PC-9 (cell line): ENCODE measurements around the gene XKR7. TPM values are rescaled to one million over a fixed set of nuclear protein-coding genes. Genes with fewer than 3 reads are reported as not detected.

Experiments
- BruUV-seq: library from RNA; stranded (reverse); fragments of 400-500 nt; replicated peaks from 2 replicates; lab custom pipeline; 2021; lab: Mats Ljungman, UMichigan
- CTCF ChIA-PET: fragments of 300-600 bp; sonication (Branson Sonifier 250); formaldehyde crosslinking; loops from one replicate; lab custom pipeline; 2022; ENCODE audit warnings: antibody characterized with exemption; lab: Charles Lee
- POLR2A ChIA-PET: fragments of 300-600 bp; sonication (Branson Sonifier 250); formaldehyde crosslinking; loops from one replicate; lab custom pipeline; 2022; ENCODE audit warnings: antibody characterized with exemption; ENCODE audit not compliant: unreplicated experiment; lab: Charles Lee
- DNase-seq, 2 experiments: peaks; one replicate each; pipeline versions ENCODE4 v3.0.0 to v3.0.0-alpha.2; 2015 to 2022; ENCODE audit warnings: mixed read lengths in 1 of 2
- H2AFZ ChIP-seq: fragments of 200-600 bp; sonication (generic); 2 replicates; pipeline ENCODE4 v1.8.1; 2017; ENCODE audit warnings: antibody characterized with exemption
- H3F3A ChIP-seq: fragments of 200-600 bp; sonication (generic); 2 replicates; pipeline ENCODE4 v1.8.1; 2017; ENCODE audit warnings: antibody characterized with exemption, mild to moderate bottlenecking, low read depth; ENCODE audit not compliant: insufficient read depth
- H3K27ac ChIP-seq: fragments of 200-600 bp; sonication (generic); 2 replicates; pipeline ENCODE4 v1.6.1; 2016; ENCODE audit warnings: mixed run types
- H3K27me3 ChIP-seq: fragments of 200-600 bp; sonication (generic); 2 replicates; pipeline ENCODE4 v1.6.1; 2016; ENCODE audit warnings: low read depth, mixed run types; ENCODE audit not compliant: insufficient read depth
- H3K36me3 ChIP-seq: fragments of 200-600 bp; sonication (generic); 2 replicates; pipeline ENCODE4 v1.6.1; 2016; ENCODE audit warnings: low read depth, mixed run types
- H3K4me1 ChIP-seq: fragments of 200-600 bp; sonication (generic); replicated peaks from 2 replicates; pipeline ENCODE4 v1.6.1; 2016; ENCODE audit warnings: mixed run types; ENCODE audit not compliant: insufficient read depth
- H3K4me2 ChIP-seq: fragments of 200-600 bp; sonication (generic); 2 replicates; pipeline ENCODE4 v1.6.1; 2017; ENCODE audit warnings: mixed run types
- H3K4me3 ChIP-seq: fragments of 200-600 bp; sonication (generic); 2 replicates; pipeline ENCODE4 v1.6.1; 2016; ENCODE audit warnings: mixed run types
- H3K79me2 ChIP-seq: fragments of 200-600 bp; sonication (generic); 2 replicates; pipeline ENCODE4 v1.6.1; 2017; ENCODE audit warnings: low read depth, mixed run types
- H3K9me2 ChIP-seq: fragments of 200-600 bp; sonication (generic); 2 replicates; pipeline ENCODE4 v1.8.1; 2017; ENCODE audit warnings: mild to moderate bottlenecking; ENCODE audit not compliant: insufficient read depth
- H3K9me3 ChIP-seq: fragments of 200-600 bp; sonication (generic); 2 replicates; pipeline ENCODE4 v1.8.1; 2016; ENCODE audit warnings: low read depth; ENCODE audit not compliant: insufficient read depth
- H4K20me1 ChIP-seq: fragments of 200-600 bp; sonication (generic); 2 replicates; pipeline ENCODE4 v1.8.1; 2017; ENCODE audit not compliant: insufficient read depth
- CTCF ChIP-seq: fragments of 200-600 bp; sonication (generic); conservative IDR thresholded peaks from 2 replicates; pipeline ENCODE4 v1.6.1; 2017; ENCODE audit warnings: mixed run types, antibody characterized with exemption, mild to moderate bottlenecking, moderate library complexity
- EZH2 ChIP-seq: fragments of 200-600 bp; sonication (generic); IDR thresholded peaks from 2 replicates; pipeline ENCODE4 v1.8.0; 2017; ENCODE audit warnings: antibody characterized with exemption, low read depth
- intact Hi-C: fragments of 100-400 bp; cut with micrococcal nuclease; formaldehyde crosslinking; loops from one replicate; pipeline ENCODE4 v1.10.0; 2022; ENCODE audit not compliant: unreplicated experiment
- total RNA-seq: library from RNA; stranded (reverse); gene quantifications from 2 replicates; pipeline ENCODE4 v1.2.3, GENCODE V29; 2021

XKR7 gene
- total RNA-seq, 1 experiment from 2014 or later = not detected

GRCh38 chr20:31945319-31945718 lies 22.6 kb upstream of the XKR7 start:
- TF ChIP-seq CTCF (no peak), EZH2 (no peak)
- Histone ChIP-seq H3K4me1 (peaks cover under 1% of the 10 kb centered on the region), H3K36me3 (peaks cover 20% of the 10 kb centered on the region), H3K9me2 (no peaks in the 10 kb centered on the region), H3K9me3 (no peaks in the 10 kb centered on the region), H3K27me3 (no peaks in the 10 kb centered on the region), H3K79me2 (peaks cover 11% of the 10 kb centered on the region), H3K27ac (no peak overlapping the region), H2AFZ (no peak overlapping the region), H3K4me2 (no peak overlapping the region), H3F3A (no peaks in the 10 kb centered on the region), H4K20me1 (0 out of 2 replicates have a peak, but pooled peaks cover 1% of the 10 kb centered on the region), H3K4me3 (no peak overlapping the region)
- no peak for DNase-seq
- ChIA-PET POLR2A (no interaction called here), CTCF (no interaction called here)
- intact Hi-C loops = no loop called here
- no TSS peak for BruUV-seq

GRCh38 chr20:31945785-31946184 lies 22.2 kb upstream of the XKR7 start:
- no peaks in the 10 kb centered on the region for H3K9me2 ChIP-seq
- BruUV-seq = no TSS peak
- intact Hi-C loops = no loop called here
- no peaks in the 10 kb centered on the region for H3K9me3 ChIP-seq
- H4K20me1 ChIP-seq = 0 out of 2 replicates have a peak, but pooled peaks cover 6% of the 10 kb centered on the region
- no peak overlapping the region for H3K4me3 ChIP-seq
- no peaks in the 10 kb centered on the region for H3F3A ChIP-seq
- H3K36me3 ChIP-seq = peaks cover 20% of the 10 kb centered on the region
- ChIA-PET CTCF (interaction anchor here (0.6 kb wide), 1 partner anchor 78 kb away, joined by 6 read pairs; no protein-coding TSS in a partner anchor), POLR2A (interaction anchor here (0.7 kb wide), 1 partner anchor 27 kb away, joined by 4 read pairs; no protein-coding TSS in a partner anchor)
- DNase-seq = no peak
- no peak overlapping the region for H2AFZ ChIP-seq
- no peaks in the 10 kb centered on the region for H3K27me3 ChIP-seq
- peaks cover 5% of the 10 kb centered on the region for H3K4me1 ChIP-seq
- peaks cover 15% of the 10 kb centered on the region for H3K79me2 ChIP-seq
- H3K4me2 ChIP-seq = no peak overlapping the region
- TF ChIP-seq EZH2 = no peak
- no peak for TF ChIP-seq CTCF
- no peak overlapping the region for H3K27ac ChIP-seq

GRCh38 chr20:31948008-31948407 lies 19.9 kb upstream of the XKR7 start:
- no peaks in the 10 kb centered on the region for H3K9me3 ChIP-seq
- intact Hi-C loops = no loop called here
- H3K4me2 ChIP-seq = no peak overlapping the region
- peaks cover 8% of the 10 kb centered on the region for H3K4me1 ChIP-seq
- BruUV-seq = no TSS peak
- H3K79me2 ChIP-seq = peaks cover 25% of the 10 kb centered on the region
- no peaks in the 10 kb centered on the region for H3F3A ChIP-seq
- peaks cover 20% of the 10 kb centered on the region for H3K36me3 ChIP-seq
- H3K9me2 ChIP-seq = no peaks in the 10 kb centered on the region
- CTCF ChIA-PET = no interaction called here
- no peak for DNase-seq
- no peak overlapping the region for H3K4me3 ChIP-seq
- no peaks in the 10 kb centered on the region for H3K27me3 ChIP-seq
- H4K20me1 ChIP-seq = 0 out of 2 replicates have a peak, but pooled peaks cover 7% of the 10 kb centered on the region
- POLR2A ChIA-PET = no interaction called here
- TF ChIP-seq CTCF (no peak), EZH2 (no peak)
- no peak overlapping the region for H3K27ac ChIP-seq
- no peak overlapping the region for H2AFZ ChIP-seq
